Measurements from ENCODE around the gene ATN1. TPM values are rescaled to one million over a fixed set of nuclear protein-coding genes. Genes with fewer than 3 reads are reported as not detected.

ATN1 gene
- total RNA-seq, 4 donors from 2014 or later: 41.3 to 136 (median 71.6) TPM

DNA sequence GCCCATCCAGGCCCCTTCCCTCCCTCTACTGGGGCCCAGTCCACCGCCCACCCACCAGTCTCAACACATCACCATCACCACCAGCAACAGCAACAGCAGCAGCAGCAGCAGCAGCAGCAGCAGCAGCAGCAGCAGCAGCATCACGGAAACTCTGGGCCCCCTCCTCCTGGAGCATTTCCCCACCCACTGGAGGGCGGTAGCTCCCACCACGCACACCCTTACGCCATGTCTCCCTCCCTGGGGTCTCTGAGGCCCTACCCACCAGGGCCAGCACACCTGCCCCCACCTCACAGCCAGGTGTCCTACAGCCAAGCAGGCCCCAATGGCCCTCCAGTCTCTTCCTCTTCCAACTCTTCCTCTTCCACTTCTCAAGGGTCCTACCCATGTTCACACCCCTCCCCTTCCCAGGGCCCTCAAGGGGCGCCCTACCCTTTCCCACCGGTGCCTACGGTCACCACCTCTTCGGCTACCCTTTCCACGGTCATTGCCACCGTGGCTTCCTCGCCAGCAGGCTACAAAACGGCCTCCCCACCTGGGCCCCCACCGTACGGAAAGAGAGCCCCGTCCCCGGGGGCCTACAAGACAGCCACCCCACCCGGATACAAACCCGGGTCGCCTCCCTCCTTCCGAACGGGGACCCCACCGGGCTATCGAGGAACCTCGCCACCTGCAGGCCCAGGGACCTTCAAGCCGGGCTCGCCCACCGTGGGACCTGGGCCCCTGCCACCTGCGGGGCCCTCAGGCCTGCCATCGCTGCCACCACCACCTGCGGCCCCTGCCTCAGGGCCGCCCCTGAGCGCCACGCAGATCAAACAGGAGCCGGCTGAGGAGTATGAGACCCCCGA lies 9.1 kb downstream of the ATN1 start:
- no peak for TF ChIP-seq CTCF (IDR thresholded peaks at IDR 0.05; ENCODE audit: low read depth)

DNA sequence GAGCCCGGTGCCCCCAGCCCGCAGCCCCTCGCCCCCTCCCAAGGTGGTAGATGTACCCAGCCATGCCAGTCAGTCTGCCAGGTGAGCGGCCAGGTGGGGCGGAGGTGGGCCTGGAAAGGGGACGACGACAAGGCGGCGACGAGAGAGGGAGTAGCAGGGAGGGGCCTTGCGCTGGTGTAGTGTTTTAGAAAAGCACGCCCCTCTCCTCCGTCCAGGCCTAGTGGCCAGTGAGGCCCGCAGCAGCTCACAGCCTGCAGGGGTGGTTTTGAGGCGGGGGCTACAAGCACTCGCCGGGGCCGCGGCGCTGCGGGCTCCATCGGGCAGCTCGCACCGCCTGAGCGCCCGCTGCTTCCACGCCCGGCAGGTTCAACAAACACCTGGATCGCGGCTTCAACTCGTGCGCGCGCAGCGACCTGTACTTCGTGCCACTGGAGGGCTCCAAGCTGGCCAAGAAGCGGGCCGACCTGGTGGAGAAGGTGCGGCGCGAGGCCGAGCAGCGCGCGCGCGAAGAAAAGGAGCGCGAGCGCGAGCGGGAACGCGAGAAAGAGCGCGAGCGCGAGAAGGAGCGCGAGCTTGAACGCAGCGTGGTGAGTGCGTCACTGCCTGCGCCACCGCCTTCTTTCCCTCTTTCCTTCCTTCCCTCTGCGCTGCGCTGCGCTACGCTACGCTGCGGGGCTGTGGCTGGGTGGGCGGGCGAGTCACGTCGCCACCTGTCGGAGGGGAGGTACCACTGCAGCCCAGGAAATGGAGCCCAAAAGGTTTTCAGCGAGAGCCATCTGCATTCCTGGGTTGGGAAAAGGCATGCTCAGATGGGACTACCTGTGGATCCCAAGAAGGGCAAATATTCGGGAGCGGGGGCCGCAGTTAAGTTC lies 10.0 kb downstream of the ATN1 start:
- TF ChIP-seq CTCF (IDR thresholded peaks at IDR 0.05; ENCODE audit: low read depth): no peak

DNA sequence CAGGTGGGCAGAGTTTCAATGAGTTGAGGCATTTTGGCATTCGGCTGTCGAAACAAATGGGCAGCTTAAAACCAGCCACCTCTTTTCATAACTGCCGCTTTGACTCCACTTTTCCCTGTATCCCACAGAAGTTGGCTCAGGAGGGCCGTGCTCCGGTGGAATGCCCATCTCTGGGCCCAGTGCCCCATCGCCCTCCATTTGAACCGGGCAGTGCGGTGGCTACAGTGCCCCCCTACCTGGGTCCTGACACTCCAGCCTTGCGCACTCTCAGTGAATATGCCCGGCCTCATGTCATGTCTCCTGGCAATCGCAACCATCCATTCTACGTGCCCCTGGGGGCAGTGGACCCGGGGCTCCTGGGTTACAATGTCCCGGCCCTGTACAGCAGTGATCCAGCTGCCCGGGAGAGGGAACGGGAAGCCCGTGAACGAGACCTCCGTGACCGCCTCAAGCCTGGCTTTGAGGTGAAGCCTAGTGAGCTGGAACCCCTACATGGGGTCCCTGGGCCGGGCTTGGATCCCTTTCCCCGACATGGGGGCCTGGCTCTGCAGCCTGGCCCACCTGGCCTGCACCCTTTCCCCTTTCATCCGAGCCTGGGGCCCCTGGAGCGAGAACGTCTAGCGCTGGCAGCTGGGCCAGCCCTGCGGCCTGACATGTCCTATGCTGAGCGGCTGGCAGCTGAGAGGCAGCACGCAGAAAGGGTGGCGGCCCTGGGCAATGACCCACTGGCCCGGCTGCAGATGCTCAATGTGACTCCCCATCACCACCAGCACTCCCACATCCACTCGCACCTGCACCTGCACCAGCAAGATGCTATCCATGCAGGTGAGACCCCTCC lies 10.8 kb downstream of the ATN1 start:
- TF ChIP-seq CTCF (IDR thresholded peaks at IDR 0.05; ENCODE audit: low read depth): no peak

- TF ChIP-seq CTCF (IDR thresholded peaks at IDR 0.05; ENCODE audit: low read depth): no peak
Measured at GRCh38 chr12:6939191-6939540, 11.4 kb downstream of the ATN1 start.

DNA sequence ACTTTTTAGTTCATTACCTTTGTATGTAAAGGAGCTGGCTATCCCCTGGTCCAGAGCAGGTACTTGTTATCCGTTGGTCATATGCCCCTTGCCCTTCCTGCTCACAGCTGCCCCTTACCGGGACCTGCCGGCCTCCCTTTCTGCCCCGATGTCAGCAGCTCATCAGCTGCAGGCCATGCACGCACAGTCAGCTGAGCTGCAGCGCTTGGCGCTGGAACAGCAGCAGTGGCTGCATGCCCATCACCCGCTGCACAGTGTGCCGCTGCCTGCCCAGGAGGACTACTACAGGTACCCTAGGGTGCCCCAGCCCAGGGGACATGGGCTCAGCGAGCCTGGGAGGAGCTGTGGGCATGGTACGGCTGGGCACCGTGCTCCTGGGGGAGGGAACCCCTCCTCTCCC lies 13.5 kb downstream of the ATN1 start:
- no peak for TF ChIP-seq CTCF (IDR thresholded peaks at IDR 0.05; ENCODE audit: low read depth)

DNA sequence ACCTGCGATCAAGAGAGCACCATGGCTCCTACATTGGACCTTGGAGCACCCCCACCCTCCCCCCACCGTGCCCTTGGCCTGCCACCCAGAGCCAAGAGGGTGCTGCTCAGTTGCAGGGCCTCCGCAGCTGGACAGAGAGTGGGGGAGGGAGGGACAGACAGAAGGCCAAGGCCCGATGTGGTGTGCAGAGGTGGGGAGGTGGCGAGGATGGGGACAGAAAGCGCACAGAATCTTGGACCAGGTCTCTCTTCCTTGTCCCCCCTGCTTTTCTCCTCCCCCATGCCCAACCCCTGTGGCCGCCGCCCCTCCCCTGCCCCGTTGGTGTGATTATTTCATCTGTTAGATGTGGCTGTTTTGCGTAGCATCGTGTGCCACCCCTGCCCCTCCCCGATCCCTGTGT lies 14.0 kb downstream of the ATN1 start:
- no peak for TF ChIP-seq CTCF (IDR thresholded peaks at IDR 0.05; ENCODE audit: low read depth)

Measured in subcutaneous adipose tissue (tissue), 4 donors.